Tibial nerve (tissue), 4 donors: ENCODE measurements around the gene C1RL. TPM values are rescaled to one million over a fixed set of nuclear protein-coding genes. Genes with fewer than 3 reads are reported as not detected.
A peak's percentile ranks its signal among the peaks of the same experiment; 100 is the strongest.

ENCODE experiments used
- DNase-seq, 2 donors: peaks; one replicate each; pipeline ENCODE4 v3.0.0-alpha.2; 2019; ENCODE audit warnings: low spot score in 2 of 2
- H3K27ac ChIP-seq, 4 donors: fragments of 200-600 bp; sonication (generic) in 3 of 4; one replicate each; pipeline ENCODE4 v1.5.1; 2017 to 2019; ENCODE audit warnings: mild to moderate bottlenecking in 1 of 4
- H3K27me3 ChIP-seq, 2 donors: fragments of 200-600 bp; sonication (generic) in 1 of 2; one replicate each; pipeline versions ENCODE4 v1.5.1 to v1.6.0; 2017 to 2019
- H3K36me3 ChIP-seq, 3 donors: fragments of 200-600 bp; sonication (generic); one replicate each; pipeline ENCODE4 v1.5.1; 2018 to 2019
- H3K4me1 ChIP-seq, 4 donors: fragments of 200-600 bp; sonication (generic) in 3 of 4; one replicate each; pipeline ENCODE4 v1.5.1; 2017 to 2019
- H3K4me3 ChIP-seq, 4 donors: fragments of 200-600 bp; sonication (generic) in 3 of 4; one replicate each; pipeline ENCODE4 v1.5.1; 2017 to 2019; ENCODE audit warnings: mild to moderate bottlenecking in 1 of 4, moderate library complexity in 1 of 4
- H3K9me3 ChIP-seq, 4 donors: fragments of 200-600 bp; sonication (generic) in 3 of 4; one replicate each; pipeline ENCODE4 v1.5.1; 2017 to 2019
- CTCF ChIP-seq, 5 experiments: fragments of 200-600 bp in 3 of 5; fragments of 450-650 bp in 2 of 5; sonication (generic) in 3 of 5; IDR thresholded peaks; one replicate each; pipeline ENCODE4 v1.5.1; 2016 to 2019; ENCODE audit warnings: antibody characterized with exemption in 5 of 5, mild to moderate bottlenecking in 3 of 5, moderate library complexity in 2 of 5
- EP300 ChIP-seq, 2 donors: sonication (generic); formaldehyde crosslinking; IDR thresholded peaks; one replicate each; pipeline ENCODE4 v1.6.1; 2017; ENCODE audit warnings: antibody characterized with exemption in 2 of 2, mild to moderate bottlenecking in 1 of 2
- POLR2A ChIP-seq, 2 donors: fragments of 450-650 bp; IDR thresholded peaks; one replicate each; pipeline ENCODE4 v1.6.1; 2017; ENCODE audit warnings: antibody characterized with exemption in 2 of 2, mild to moderate bottlenecking in 2 of 2, moderate library complexity in 2 of 2
- WGBS, 2 donors: methylation state at CpG; one replicate each; pipeline ENCODE4 v1.1.5; 2018; 5-methylcytosine and 5-hydroxymethylcytosine counted together
- total RNA-seq, 4 donors: library from RNA; depleted of rRNA; stranded (reverse); fragments of >200 nt; gene quantifications; one replicate each; pipeline ENCODE4 v1.1.0, GENCODE V29; 2016

Gene C1RL
- total RNA-seq, 4 donors from 2014 or later, result 125 to 214 (median 180) TPM

GRCh38 chr12:7150356-7150755 is 41.3 kb upstream of the C1RL start:
- TF ChIP-seq EP300 (IDR thresholded peaks at IDR 0.05), result no peak
- TF ChIP-seq POLR2A (IDR thresholded peaks at IDR 0.05), result no peak
- no peak for TF ChIP-seq CTCF (IDR thresholded peaks at IDR 0.05)
- Histone ChIP-seq H3K9me3 (no peaks in the 10 kb centered on the region), H3K4me3 (no peak overlapping the region), H3K4me1 (peaks cover 0 to 7% (median 2%) of the 10 kb centered on the region in 4 donors), H3K36me3 (peaks cover 0 to 79% (median 4%) of the 10 kb centered on the region in 3 donors), H3K27me3 (no peaks in the 10 kb centered on the region), H3K27ac (no peak overlapping the region)
- WGBS, 2 donors, result 83 to 86% methylated on average over 12 of the region's 12 CpGs
- no peak for DNase-seq

- Histone ChIP-seq H3K27me3 (no peaks in the 10 kb centered on the region), H3K4me1 (peaks cover 0 to 20% (median 8%) of the 10 kb centered on the region in 4 donors), H3K27ac (no peak overlapping the region), H3K36me3 (peaks cover 0 to 66% (median 4%) of the 10 kb centered on the region in 3 donors), H3K4me3 (no peak overlapping the region), H3K9me3 (no peaks in the 10 kb centered on the region)
- DNase-seq, result no peak
- 88 to 94% methylated on average over 7 of the region's 7 CpGs for WGBS, 2 donors
- TF ChIP-seq EP300 (IDR thresholded peaks at IDR 0.05), result no peak
- no peak for TF ChIP-seq POLR2A (IDR thresholded peaks at IDR 0.05)
- no peak for TF ChIP-seq CTCF (IDR thresholded peaks at IDR 0.05)
Measured at GRCh38 chr12:7146906-7147305, 37.9 kb upstream of the C1RL start.

- 92% methylated on average over 7 of the region's 7 CpGs for WGBS, 2 donors
- Histone ChIP-seq H3K9me3 (no peaks in the 10 kb centered on the region), H3K4me3 (no peak overlapping the region), H3K36me3 (peaks cover 0 to 66% (median 4%) of the 10 kb centered on the region in 3 donors), H3K27me3 (no peaks in the 10 kb centered on the region), H3K4me1 (peaks cover 0 to 20% (median 8%) of the 10 kb centered on the region in 4 donors), H3K27ac (no peak overlapping the region)
- TF ChIP-seq EP300 (IDR thresholded peaks at IDR 0.05), result no peak
- TF ChIP-seq POLR2A (IDR thresholded peaks at IDR 0.05), result no peak
- no peak for TF ChIP-seq CTCF (IDR thresholded peaks at IDR 0.05)
- no peak for DNase-seq
Measured at GRCh38 chr12:7146228-7146627, 37.2 kb upstream of the C1RL start.

GRCh38 chr12:7145671-7146070 is 36.7 kb upstream of the C1RL start:
- H3K9me3 ChIP-seq, result no peaks in the 10 kb centered on the region
- H3K4me1 ChIP-seq, result peaks cover 0 to 20% (median 8%) of the 10 kb centered on the region in 4 donors
- DNase-seq, result no peak
- no peaks in the 10 kb centered on the region for H3K27me3 ChIP-seq
- H3K27ac ChIP-seq, result peak overlapping the region in 1 of 4 donors; percentile 79
- no peak for TF ChIP-seq CTCF (IDR thresholded peaks at IDR 0.05)
- no peak for TF ChIP-seq POLR2A (IDR thresholded peaks at IDR 0.05)
- H3K36me3 ChIP-seq, result peaks cover 0 to 64% (median under 1%) of the 10 kb centered on the region in 3 donors
- 67 to 70% methylated on average over 4 of the region's 4 CpGs for WGBS, 2 donors
- H3K4me3 ChIP-seq, result no peak overlapping the region

GRCh38 chr12:7144414-7145120 is 35.6 kb upstream of the C1RL start:
- H3K27ac ChIP-seq, result peak overlapping the region; percentile 7 to 79 (median 60)
- H3K4me1 ChIP-seq, result peaks cover 0 to 20% (median 8%) of the 10 kb centered on the region in 4 donors
- H3K36me3 ChIP-seq, result peaks cover 0 to 62% (median 0%) of the 10 kb centered on the region in 3 donors
- 18 to 34% methylated on average over 11 of the region's 11 CpGs for WGBS, 2 donors
- H3K27me3 ChIP-seq, result no peaks in the 10 kb centered on the region
- H3K9me3 ChIP-seq, result no peaks in the 10 kb centered on the region
- H3K4me3 ChIP-seq, result no peak overlapping the region
- no peak for DNase-seq
- no peak for TF ChIP-seq EP300 (IDR thresholded peaks at IDR 0.05)
- TF ChIP-seq CTCF (IDR thresholded peaks at IDR 0.05), result peak; percentile 45 to 74 (median 56)
- no peak for TF ChIP-seq POLR2A (IDR thresholded peaks at IDR 0.05)
